GM23338 (cell line): ENCODE measurements around the gene GRK4. TPM values are rescaled to one million over a fixed set of nuclear protein-coding genes. Genes with fewer than 3 reads are reported as not detected.

Experiments used
- ATAC-seq: fragments of 200-7000 bp; cut with Tn5 transposase; 3 replicates; pipeline ENCODE4 v1.9.1; 2020
- DNase-seq: peaks from one replicate; pipeline ENCODE4 v3.0.0-alpha.2; 2015; ENCODE audit warnings: low spot score
- H2AFZ ChIP-seq: fragments of 200-600 bp; sonication (generic); 2 replicates; pipeline ENCODE4 v1.8.0; 2016; ENCODE audit warnings: antibody characterized with exemption, mild to moderate bottlenecking, moderate library complexity
- H3F3A ChIP-seq: fragments of 200-600 bp; sonication (generic); replicated peaks from 2 replicates; pipeline ENCODE4 v1.8.0; 2017; ENCODE audit warnings: antibody characterized with exemption, mixed run types, low read depth
- H3K27ac ChIP-seq: fragments of 200-600 bp; sonication (generic); 2 replicates; pipeline ENCODE4 v1.6.1; 2016; ENCODE audit warnings: low read depth
- H3K27me3 ChIP-seq: fragments of 200-600 bp; sonication (generic); 2 replicates; pipeline ENCODE4 v1.8.0; 2016; ENCODE audit warnings: mild to moderate bottlenecking, mixed run types, moderate library complexity; ENCODE audit not compliant: insufficient read depth
- H3K36me3 ChIP-seq: fragments of 200-600 bp; sonication (generic); 2 replicates; pipeline ENCODE4 v1.8.0; 2016; ENCODE audit warnings: mild to moderate bottlenecking; ENCODE audit not compliant: insufficient read depth
- H3K4me1 ChIP-seq: fragments of 200-600 bp; sonication (generic); 2 replicates; pipeline ENCODE4 v1.8.0; 2016; ENCODE audit warnings: mild to moderate bottlenecking, moderate library complexity; ENCODE audit not compliant: insufficient read depth
- H3K4me2 ChIP-seq: fragments of 200-600 bp; sonication (generic); 2 replicates; pipeline ENCODE4 v1.7.1; 2017; ENCODE audit warnings: mixed run types
- H3K4me3 ChIP-seq: fragments of 200-600 bp; sonication (generic); 2 replicates; pipeline ENCODE4 v1.6.1; 2016; ENCODE audit warnings: mixed run types
- H3K79me2 ChIP-seq: fragments of 200-600 bp; sonication (generic); replicated peaks from 2 replicates; pipeline ENCODE4 v1.8.0; 2017; ENCODE audit warnings: mild to moderate bottlenecking; ENCODE audit not compliant: insufficient read depth
- H3K9me2 ChIP-seq: fragments of 200-600 bp; sonication (generic); 2 replicates; pipeline ENCODE4 v1.8.0; 2017; ENCODE audit not compliant: insufficient read depth
- H4K20me1 ChIP-seq: fragments of 200-600 bp; sonication (generic); replicated peaks from 2 replicates; pipeline ENCODE4 v1.8.0; 2017; ENCODE audit warnings: mild to moderate bottlenecking; ENCODE audit not compliant: insufficient read depth
- H3K27ac Mint-ChIP-seq: 2 replicates; pipeline ENCODE4 v1.8.0; 2020; ENCODE audit warnings: inconsistent platforms, mild to moderate bottlenecking, moderate library complexity, mixed read lengths
- H3K27me3 Mint-ChIP-seq: 3 replicates; pipeline ENCODE4 v1.8.0; 2022; ENCODE audit warnings: low read depth, mild to moderate bottlenecking, moderate library complexity, mixed read lengths, inconsistent platforms; ENCODE audit not compliant: insufficient read depth, poor library complexity
- H3K36me3 Mint-ChIP-seq: 3 replicates; pipeline ENCODE4 v1.8.0; 2021; ENCODE audit warnings: low read depth, mild to moderate bottlenecking, inconsistent platforms, moderate library complexity, mixed read lengths
- H3K4me1 Mint-ChIP-seq: 3 replicates; pipeline ENCODE4 v1.8.0; 2020; ENCODE audit warnings: mild to moderate bottlenecking, inconsistent platforms, mixed read lengths
- H3K4me3 Mint-ChIP-seq: 3 replicates; pipeline ENCODE4 v1.8.0; 2021; ENCODE audit warnings: moderate library complexity, mild to moderate bottlenecking, inconsistent platforms, mixed read lengths
- H3K9me3 Mint-ChIP-seq: 3 replicates; pipeline ENCODE4 v1.8.0; 2020; ENCODE audit warnings: moderate library complexity, mild to moderate bottlenecking, inconsistent platforms, mixed read lengths
- CREB1 ChIP-seq: fragments of 250-450 bp; sonication (Bioruptor Pico); IDR thresholded peaks from 2 replicates; pipeline ENCODE4 v1.5.0; 2020; ENCODE audit warnings: low read depth, mild to moderate bottlenecking, moderate library complexity
- ETS1 ChIP-seq: IDR thresholded peaks from 2 replicates; pipeline ENCODE4 v1.6.1; 2016; ENCODE audit warnings: antibody characterized with exemption
- EZH2 ChIP-seq: fragments of 200-600 bp; sonication (generic); IDR thresholded peaks from one replicate; pipeline ENCODE4 v1.8.0; 2017; ENCODE audit warnings: antibody characterized with exemption, mild to moderate bottlenecking, low read depth; ENCODE audit not compliant: unreplicated experiment
- JUNB ChIP-seq: IDR thresholded peaks from one replicate; pipeline ENCODE4 v1.6.1; 2016; ENCODE audit warnings: antibody characterized with exemption; ENCODE audit not compliant: unreplicated experiment
- NANOG ChIP-seq: IDR thresholded peaks from 2 replicates; pipeline ENCODE4 v1.6.1; 2016; ENCODE audit warnings: antibody characterized with exemption, borderline replicate concordance
- POLR2AphosphoS5 ChIP-seq: IDR thresholded peaks from 2 replicates; pipeline ENCODE4 v1.6.1; 2016; ENCODE audit warnings: antibody characterized with exemption, low read depth
- REST ChIP-seq: IDR thresholded peaks from one replicate; pipeline ENCODE4 v1.6.1; 2018; ENCODE audit warnings: antibody characterized with exemption; ENCODE audit not compliant: unreplicated experiment
- STAT1 ChIP-seq: IDR thresholded peaks from one replicate; pipeline ENCODE4 v1.6.1; 2016; ENCODE audit warnings: antibody characterized with exemption; ENCODE audit not compliant: unreplicated experiment
- ZNF331 ChIP-seq: fragments of 250-450 bp; sonication (Bioruptor Pico); IDR thresholded peaks from 2 replicates; pipeline ENCODE4 v1.5.0; 2020; ENCODE audit warnings: low read depth, mild to moderate bottlenecking, moderate library complexity
- ZNF462 ChIP-seq: fragments of 250-450 bp; sonication (Bioruptor Pico); IDR thresholded peaks from 2 replicates; pipeline ENCODE4 v1.5.0; 2020; ENCODE audit warnings: mild to moderate bottlenecking, moderate library complexity
- polyA plus RNA-seq: library from polyadenylated mRNA; unstranded; fragments of >200 nt; fragmentation: Nextera tagmentation; extraction: Ambion mirVana; gene quantifications from 2 replicates; pipeline ENCODE4 v1.2.1, GENCODE V29; 2016
- total RNA-seq: library from RNA; depleted of rRNA; stranded (reverse); fragments of >200 nt; shearing (Covaris generic); gene quantifications from 2 replicates; pipeline ENCODE4 v1.2.3, GENCODE V29; 2014

GRK4 gene
- total and polyA plus RNA-seq, 2 experiments from 2014 or later = 1.3 to 1.4 TPM

GRCh38 chr4:3060946-3061345 is 97.6 kb downstream of the GRK4 start:
- Histone ChIP-seq H3K79me2 (no peaks in the 10 kb centered on the region), H3K9me2 (peaks cover 5% of the 10 kb centered on the region; the same call in 1 of the 2 replicates), H3K36me3 (no peaks in the 10 kb centered on the region; the same call in 1 of the 2 replicates), H4K20me1 (no peaks in the 10 kb centered on the region), H3K4me1 (no peaks in the 10 kb centered on the region), H2AFZ (no peak overlapping the region), H3K27ac (no peak overlapping the region), H3K4me2 (no peak overlapping the region), H3K27me3 (no peaks in the 10 kb centered on the region), H3F3A (no peaks in the 10 kb centered on the region), H3K4me3 (no peak overlapping the region)
- ATAC-seq = no peak
- no peak for TF ChIP-seq REST
- TF ChIP-seq CREB1 (CRISPR knock-in tag) = no peak
- no peak for TF ChIP-seq POLR2AphosphoS5
- TF ChIP-seq ETS1 = no peak
- Mint-ChIP-seq H3K27ac (no peak overlapping the region), H3K27me3 (peaks cover 19% of the 10 kb centered on the region), H3K4me3 (no peak overlapping the region), H3K4me1 (0 out of 3 replicates have a peak, but pooled peaks cover 4% of the 10 kb centered on the region), H3K36me3 (peaks cover 5% of the 10 kb centered on the region; the same call in 2 of the 3 replicates), H3K9me3 (peaks cover 23% of the 10 kb centered on the region)
- DNase-seq = no peak

- H3K4me3 Mint-ChIP-seq = no peak overlapping the region
- H3K4me1 ChIP-seq = no peaks in the 10 kb centered on the region
- H3K4me1 Mint-ChIP-seq = 0 out of 3 replicates have a peak, but pooled peaks cover 4% of the 10 kb centered on the region
- no peaks in the 10 kb centered on the region for H3F3A ChIP-seq
- H3K4me3 ChIP-seq = no peak overlapping the region
- H3K36me3 Mint-ChIP-seq = no peaks in the 10 kb centered on the region
- ATAC-seq = no peak
- H3K4me2 ChIP-seq = no peak overlapping the region
- H3K27ac ChIP-seq = no peak overlapping the region
- no peak overlapping the region for H3K27ac Mint-ChIP-seq
- no peak for DNase-seq
- no peaks in the 10 kb centered on the region for H3K36me3 ChIP-seq
- peaks cover 5% of the 10 kb centered on the region; the same call in 1 of the 2 replicates for H3K9me2 ChIP-seq
- H3K27me3 ChIP-seq = no peaks in the 10 kb centered on the region
- peaks cover 17% of the 10 kb centered on the region for H3K27me3 Mint-ChIP-seq
- peaks cover 9% of the 10 kb centered on the region; the same call in 1 of the 3 replicates for H3K9me3 Mint-ChIP-seq
- H4K20me1 ChIP-seq = no peaks in the 10 kb centered on the region
- H3K79me2 ChIP-seq = no peaks in the 10 kb centered on the region
- no peak overlapping the region; the same call in 1 of the 2 replicates for H2AFZ ChIP-seq
- TF ChIP-seq STAT1 (no peak), JUNB (no peak), ZNF331 (CRISPR knock-in tag) (no peak), CREB1 (CRISPR knock-in tag) (no peak), EZH2 (no peak), ZNF462 (no peak), NANOG (no peak), ETS1 (no peak)
Measured at GRCh38 chr4:3062471-3062870, 99.1 kb downstream of the GRK4 start.
